ENCODE results near the gene HAO2. TPM values are rescaled to one million over a fixed set of nuclear protein-coding genes. Genes with fewer than 3 reads are reported as not detected.

Gene HAO2
- total RNA-seq, 4 donors from 2014 or later = 2.2 to 6.8 (median 5.0) TPM

DNA sequence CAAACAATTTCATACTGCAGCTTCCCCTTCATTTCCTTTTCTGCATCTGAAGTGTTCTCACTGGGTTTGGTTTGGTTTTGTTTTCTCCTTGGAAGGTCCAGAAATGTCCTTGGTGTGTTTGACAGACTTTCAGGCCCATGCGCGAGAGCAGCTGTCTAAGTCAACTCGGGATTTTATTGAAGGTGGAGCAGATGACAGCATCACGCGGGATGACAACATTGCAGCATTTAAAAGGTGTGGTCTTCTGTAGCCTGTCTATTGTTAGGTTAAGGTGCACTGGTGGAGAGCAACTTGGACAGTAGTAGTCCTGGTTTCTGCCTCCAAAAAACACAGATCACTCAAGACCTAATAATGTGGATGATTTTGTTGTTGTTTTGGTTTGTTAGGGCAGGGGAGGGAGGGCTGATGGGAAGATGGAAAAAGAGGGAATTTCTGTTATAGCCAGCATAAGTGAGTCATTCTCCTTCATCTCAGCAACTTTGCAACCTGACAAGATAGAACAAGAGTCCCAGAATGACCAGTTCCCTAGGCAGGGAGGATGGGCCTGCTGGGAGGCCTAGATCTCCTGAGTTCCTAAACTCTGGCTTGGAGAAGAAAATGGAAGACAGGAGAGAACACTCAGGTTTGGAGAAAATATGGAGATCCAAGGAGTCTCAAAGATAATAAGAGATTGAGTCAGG, 12.5 kb downstream of the HAO2 start:
- Histone ChIP-seq H3K27me3 (no peaks in the 10 kb centered on the region), H3K4me1 (no peaks in the 10 kb centered on the region), H3K27ac (no peak overlapping the region), H3K9me3 (no peaks in the 10 kb centered on the region), H3K36me3 (no peaks in the 10 kb centered on the region), H3K4me3 (no peak overlapping the region)
- no peak for TF ChIP-seq EP300 (IDR thresholded peaks at IDR 0.05)
- TF ChIP-seq POLR2A (IDR thresholded peaks at IDR 0.05) = no peak
- TF ChIP-seq, protein P1, sequence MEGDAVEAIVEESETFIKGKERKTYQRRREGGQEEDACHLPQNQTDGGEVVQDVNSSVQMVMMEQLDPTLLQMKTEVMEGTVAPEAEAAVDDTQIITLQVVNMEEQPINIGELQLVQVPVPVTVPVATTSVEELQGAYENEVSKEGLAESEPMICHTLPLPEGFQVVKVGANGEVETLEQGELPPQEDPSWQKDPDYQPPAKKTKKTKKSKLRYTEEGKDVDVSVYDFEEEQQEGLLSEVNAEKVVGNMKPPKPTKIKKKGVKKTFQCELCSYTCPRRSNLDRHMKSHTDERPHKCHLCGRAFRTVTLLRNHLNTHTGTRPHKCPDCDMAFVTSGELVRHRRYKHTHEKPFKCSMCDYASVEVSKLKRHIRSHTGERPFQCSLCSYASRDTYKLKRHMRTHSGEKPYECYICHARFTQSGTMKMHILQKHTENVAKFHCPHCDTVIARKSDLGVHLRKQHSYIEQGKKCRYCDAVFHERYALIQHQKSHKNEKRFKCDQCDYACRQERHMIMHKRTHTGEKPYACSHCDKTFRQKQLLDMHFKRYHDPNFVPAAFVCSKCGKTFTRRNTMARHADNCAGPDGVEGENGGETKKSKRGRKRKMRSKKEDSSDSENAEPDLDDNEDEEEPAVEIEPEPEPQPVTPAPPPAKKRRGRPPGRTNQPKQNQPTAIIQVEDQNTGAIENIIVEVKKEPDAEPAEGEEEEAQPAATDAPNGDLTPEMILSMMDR (IDR thresholded peaks at IDR 0.05) = no peak
- no peak for DNase-seq (ENCODE audit: low spot score in 2 of 2)
- 98% methylated on average over 5 of the region's 5 CpGs for whole genome bisulfite sequencing

DNA sequence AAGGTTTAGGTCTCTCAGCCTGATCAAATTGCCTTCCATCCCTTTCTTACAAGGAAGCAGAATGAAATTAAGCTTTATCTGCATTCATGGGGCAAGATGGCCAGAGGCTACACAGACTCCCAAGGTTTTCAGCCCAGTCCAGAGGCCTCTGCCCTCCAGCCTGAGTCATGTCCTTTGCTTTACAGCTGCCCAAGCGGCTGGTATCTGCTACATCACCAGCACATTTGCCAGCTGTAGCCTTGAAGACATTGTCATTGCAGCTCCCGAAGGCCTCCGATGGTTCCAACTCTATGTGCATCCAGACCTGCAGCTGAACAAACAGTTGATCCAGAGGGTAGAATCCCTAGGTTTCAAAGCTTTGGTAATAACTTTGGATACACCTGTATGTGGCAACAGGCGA, 16.0 kb downstream of the HAO2 start:
- Histone ChIP-seq H3K4me3 (no peak overlapping the region), H3K27ac (no peak overlapping the region), H3K27me3 (no peaks in the 10 kb centered on the region), H3K36me3 (no peaks in the 10 kb centered on the region), H3K9me3 (no peaks in the 10 kb centered on the region), H3K4me1 (no peaks in the 10 kb centered on the region)
- 91% methylated on average over 4 of the region's 4 CpGs for WGBS
- no peak for DNase-seq (ENCODE audit: low spot score in 2 of 2)
- TF ChIP-seq, protein P1 (IDR thresholded peaks at IDR 0.05) = no peak
- no peak for TF ChIP-seq POLR2AphosphoS5 (IDR thresholded peaks at IDR 0.05)
- TF ChIP-seq EP300 (IDR thresholded peaks at IDR 0.05) = no peak
- no peak for TF ChIP-seq POLR2A (IDR thresholded peaks at IDR 0.05)

DNA sequence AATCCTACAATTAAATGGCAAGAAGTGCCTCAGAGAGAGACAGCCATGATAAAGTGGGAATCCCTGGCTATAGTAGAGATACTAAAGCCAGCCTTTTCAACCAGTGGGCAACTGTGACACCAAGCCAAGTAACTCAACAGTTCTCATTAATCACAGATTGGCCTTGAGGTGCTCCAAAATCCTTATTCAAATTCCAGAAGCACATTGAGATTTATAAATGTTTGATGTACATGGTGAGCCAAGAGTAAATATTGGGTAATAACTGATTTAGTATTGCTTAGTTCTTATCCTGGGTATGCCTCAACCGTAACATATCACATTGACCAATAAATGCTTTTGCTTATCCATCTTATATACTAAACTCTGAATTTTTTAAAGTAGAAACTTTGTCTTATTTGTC, 17.1 kb downstream of the HAO2 start:
- Histone ChIP-seq H3K4me1 (no peaks in the 10 kb centered on the region), H3K9me3 (no peaks in the 10 kb centered on the region), H3K4me3 (no peak overlapping the region), H3K27me3 (no peaks in the 10 kb centered on the region), H3K27ac (no peak overlapping the region), H3K36me3 (no peaks in the 10 kb centered on the region)
- WGBS = 96% methylated on average over 1 of the region's 1 CpG
- TF ChIP-seq POLR2A (IDR thresholded peaks at IDR 0.05) = no peak
- TF ChIP-seq POLR2AphosphoS5 (IDR thresholded peaks at IDR 0.05) = no peak
- TF ChIP-seq EP300 (IDR thresholded peaks at IDR 0.05) = no peak
- TF ChIP-seq, protein P1 (IDR thresholded peaks at IDR 0.05) = no peak
- DNase-seq (ENCODE audit: low spot score in 2 of 2) = no peak

DNA sequence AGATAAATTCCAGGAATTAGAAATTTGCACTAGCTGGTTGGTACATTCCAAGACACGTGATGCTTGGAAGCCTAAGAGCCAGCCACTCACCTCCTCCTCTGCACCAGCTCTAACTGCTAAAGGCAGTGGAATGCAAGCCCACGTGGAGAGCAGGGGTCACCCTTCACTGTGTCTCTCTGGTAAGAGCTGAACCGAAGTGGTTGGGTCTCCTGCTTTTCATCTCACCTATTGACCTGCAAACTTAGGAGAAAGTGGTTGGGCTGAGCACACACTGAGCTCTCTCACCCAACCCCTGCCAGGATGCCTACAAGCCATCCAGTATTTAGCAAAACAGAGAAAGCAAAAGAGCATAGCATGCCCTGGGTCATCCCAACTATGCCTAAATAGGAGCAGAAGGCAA, 19.3 kb downstream of the HAO2 start:
- Histone ChIP-seq H3K36me3 (no peaks in the 10 kb centered on the region), H3K9me3 (no peaks in the 10 kb centered on the region), H3K27ac (no peak overlapping the region), H3K4me1 (no peaks in the 10 kb centered on the region), H3K27me3 (no peaks in the 10 kb centered on the region), H3K4me3 (no peak overlapping the region)
- 39% methylated on average over 3 of the region's 3 CpGs for WGBS
- no peak for DNase-seq (ENCODE audit: low spot score in 2 of 2)
- no peak for TF ChIP-seq POLR2AphosphoS5 (IDR thresholded peaks at IDR 0.05)
- no peak for TF ChIP-seq EP300 (IDR thresholded peaks at IDR 0.05)
- no peak for TF ChIP-seq POLR2A (IDR thresholded peaks at IDR 0.05)
- TF ChIP-seq, protein P1 (IDR thresholded peaks at IDR 0.05) = no peak

DNA sequence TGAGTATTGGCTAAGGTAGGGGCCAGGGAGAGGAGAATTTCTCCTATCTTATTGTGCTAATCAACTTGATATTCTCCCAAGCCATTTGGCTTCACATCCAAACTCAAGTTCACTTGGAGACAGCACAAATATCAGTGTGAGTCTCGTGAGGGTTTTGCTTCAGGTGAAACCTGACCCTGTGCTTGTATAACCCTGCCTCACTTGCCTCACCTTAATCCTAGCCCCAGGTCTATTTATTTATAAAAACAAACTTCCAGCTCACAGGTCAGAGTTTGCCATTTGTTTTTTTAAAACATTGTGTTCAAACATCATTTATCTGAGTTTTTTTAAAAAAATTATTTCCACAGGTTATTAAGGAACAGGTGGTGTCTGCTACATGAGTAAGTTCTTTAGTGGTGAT, 19.9 kb downstream of the HAO2 start:
- no peaks in the 10 kb centered on the region for H3K4me1 ChIP-seq
- no peaks in the 10 kb centered on the region for H3K36me3 ChIP-seq
- H3K27me3 ChIP-seq = no peaks in the 10 kb centered on the region
- H3K27ac ChIP-seq = no peak overlapping the region
- TF ChIP-seq EP300 (IDR thresholded peaks at IDR 0.05) (no peak), POLR2AphosphoS5 (IDR thresholded peaks at IDR 0.05) (no peak), POLR2A (IDR thresholded peaks at IDR 0.05) (no peak)
- TF ChIP-seq, protein P1 (IDR thresholded peaks at IDR 0.05) = no peak
- no peak for DNase-seq (ENCODE audit: low spot score in 2 of 2)
- no peaks in the 10 kb centered on the region for H3K9me3 ChIP-seq
- 44% methylated on average over 1 of the region's 1 CpG for WGBS
- no peak overlapping the region for H3K4me3 ChIP-seq
